Tibial artery (tissue), 4 donors: ENCODE measurements around the gene ATP5F1D.

Source experiments
- DNase-seq, 2 donors: peaks; one replicate each; pipeline ENCODE4 v3.0.0-alpha.2; 2019
- H3K27ac ChIP-seq, 2 donors: fragments of 200-600 bp; sonication (generic) in 1 of 2; 1 replicate in 1 of 2; 2 replicates in 1 of 2; pipeline ENCODE4 v1.5.1; 2018 to 2019; ENCODE audit warnings: mild to moderate bottlenecking in 1 of 2
- H3K27me3 ChIP-seq, 2 donors: fragments of 200-600 bp; sonication (generic) in 1 of 2; one replicate each; pipeline versions ENCODE4 v1.5.1 to v1.6.0; 2016 to 2019
- H3K36me3 ChIP-seq, 3 donors: fragments of 200-600 bp; sonication (generic) in 2 of 3; one replicate each; pipeline ENCODE4 v1.5.1; 2016 to 2019; ENCODE audit warnings: mild to moderate bottlenecking in 2 of 3
- H3K4me1 ChIP-seq, 4 donors: fragments of 200-600 bp; sonication (generic) in 2 of 4; 1 replicate in 3 of 4; 2 replicates in 1 of 4; pipeline ENCODE4 v1.5.1; 2016 to 2019
- H3K4me3 ChIP-seq, 2 donors: fragments of 200-600 bp; sonication (generic) in 1 of 2; 1 replicate in 1 of 2; 2 replicates in 1 of 2; pipeline ENCODE4 v1.5.1; 2018 to 2019; ENCODE audit warnings: mild to moderate bottlenecking in 2 of 2
- H3K9me3 ChIP-seq, 3 donors: fragments of 200-600 bp; sonication (generic) in 1 of 3; one replicate each; pipeline ENCODE4 v1.5.1; 2016 to 2019
- CTCF ChIP-seq, 2 experiments: fragments of 200-600 bp in 1 of 2; fragments of 450-650 bp in 1 of 2; IDR thresholded peaks; one replicate each; pipeline ENCODE4 v1.5.1; 2017 to 2019; ENCODE audit warnings: antibody characterized with exemption in 2 of 2, mild to moderate bottlenecking in 1 of 2, moderate library complexity in 1 of 2
- intact Hi-C: fragments of 100-400 bp; cut with DNase I; formaldehyde crosslinking; loops from one replicate; pipeline ENCODE4 v1.15.0; 2023; ENCODE audit warnings: low total_unique reads

ATP5F1D gene

DNA sequence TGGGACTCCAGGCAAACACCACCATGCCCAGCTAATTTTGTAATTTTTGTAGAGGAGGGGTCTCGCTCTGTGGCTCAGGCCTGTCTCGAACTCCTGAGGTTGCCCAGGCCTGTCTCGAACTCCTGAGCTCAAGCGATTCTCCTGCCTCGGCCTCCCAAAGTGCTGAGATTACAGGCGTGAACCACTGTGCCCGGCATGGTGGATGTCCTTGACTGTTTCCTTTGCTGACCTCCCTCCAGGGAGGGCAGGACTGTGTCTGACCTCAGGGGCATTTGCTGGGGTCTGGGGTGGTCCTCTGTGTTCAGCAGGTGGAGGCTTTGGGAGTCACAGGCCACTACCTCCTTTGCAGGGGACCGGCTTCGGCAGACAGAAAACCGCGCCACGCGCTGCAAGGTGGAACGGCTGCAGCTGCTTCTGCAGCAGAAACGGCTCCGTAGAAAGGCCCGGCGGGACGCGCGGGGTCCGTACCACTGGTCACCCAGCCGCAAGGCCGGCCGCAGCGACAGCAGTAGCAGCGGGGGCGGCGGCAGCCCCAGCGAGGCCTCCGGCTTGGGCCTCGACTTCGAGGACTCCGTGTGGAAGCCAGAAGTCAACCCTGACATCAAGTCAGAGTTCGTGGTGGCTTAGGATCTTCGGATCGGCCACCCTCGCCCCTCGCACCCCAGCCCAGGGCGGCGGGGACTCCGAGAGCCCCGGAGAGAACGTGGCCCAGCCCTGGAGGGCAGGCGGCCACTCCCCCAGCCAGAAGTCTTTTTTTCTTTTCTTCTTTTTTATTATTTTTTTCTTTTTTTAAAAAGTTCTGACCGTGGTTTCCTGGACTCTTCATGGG, 15.3 kb downstream of the ATP5F1D start:
- H3K4me3 ChIP-seq, result no peak overlapping the region

GRCh38 chr19:1257475-1258162, 16.1 kb downstream of the ATP5F1D start:
- no peak overlapping the region for H3K4me3 ChIP-seq
- peaks cover 17 to 86% (median 82%) of the 10 kb centered on the region in 4 donors for H3K4me1 ChIP-seq
- no peaks in the 10 kb centered on the region for H3K27me3 ChIP-seq
- peaks cover 33 to 50% (median 47%) of the 10 kb centered on the region in 3 donors for H3K36me3 ChIP-seq
- intact Hi-C loops, result no loop called here
- H3K27ac ChIP-seq, result peak overlapping the region; percentile 93 to 95
- DNase-seq, result no peak
- TF ChIP-seq CTCF (IDR thresholded peaks at IDR 0.05), result no peak
- H3K9me3 ChIP-seq, result no peaks in the 10 kb centered on the region

More for the DNA sequence above, 15.3 kb downstream of the ATP5F1D start:
- Histone ChIP-seq H3K36me3 (peaks cover 34 to 52% (median 50%) of the 10 kb centered on the region in 3 donors), H3K27ac (peak overlapping the region; percentile 95 to 98), H3K4me1 (peaks cover 12 to 86% (median 78%) of the 10 kb centered on the region in 4 donors), H3K9me3 (no peaks in the 10 kb centered on the region), H3K27me3 (no peaks in the 10 kb centered on the region)
- no peak for DNase-seq
- TF ChIP-seq CTCF (IDR thresholded peaks at IDR 0.05), result no peak
- intact Hi-C loops, result no loop called here

DNA sequence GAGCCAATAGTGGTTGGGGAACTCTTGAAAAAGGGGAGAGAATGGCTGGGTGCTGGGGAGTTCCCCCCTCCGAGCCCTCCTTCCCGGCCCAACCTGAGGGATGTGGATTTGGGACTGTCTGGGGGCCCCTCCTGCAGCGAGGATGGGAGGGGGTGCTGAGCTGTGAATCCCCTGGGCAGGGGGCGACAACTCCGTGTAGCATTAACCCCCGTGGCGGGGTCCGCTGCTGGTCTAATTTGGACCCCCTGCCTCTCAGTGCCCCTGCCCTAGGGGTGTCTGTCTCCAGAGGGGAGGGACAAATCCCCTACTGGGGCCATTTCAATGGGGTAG, 16.6 kb downstream of the ATP5F1D start:
- Histone ChIP-seq H3K27me3 (no peaks in the 10 kb centered on the region), H3K4me3 (no peak overlapping the region), H3K9me3 (no peaks in the 10 kb centered on the region), H3K4me1 (peaks cover 17 to 88% (median 85%) of the 10 kb centered on the region in 4 donors), H3K36me3 (peaks cover 33 to 50% (median 47%) of the 10 kb centered on the region in 3 donors), H3K27ac (peak overlapping the region; percentile 93 to 95)
- DNase-seq, result no peak
- TF ChIP-seq CTCF (IDR thresholded peaks at IDR 0.05), result no peak
- intact Hi-C loops, result no loop called here

DNA sequence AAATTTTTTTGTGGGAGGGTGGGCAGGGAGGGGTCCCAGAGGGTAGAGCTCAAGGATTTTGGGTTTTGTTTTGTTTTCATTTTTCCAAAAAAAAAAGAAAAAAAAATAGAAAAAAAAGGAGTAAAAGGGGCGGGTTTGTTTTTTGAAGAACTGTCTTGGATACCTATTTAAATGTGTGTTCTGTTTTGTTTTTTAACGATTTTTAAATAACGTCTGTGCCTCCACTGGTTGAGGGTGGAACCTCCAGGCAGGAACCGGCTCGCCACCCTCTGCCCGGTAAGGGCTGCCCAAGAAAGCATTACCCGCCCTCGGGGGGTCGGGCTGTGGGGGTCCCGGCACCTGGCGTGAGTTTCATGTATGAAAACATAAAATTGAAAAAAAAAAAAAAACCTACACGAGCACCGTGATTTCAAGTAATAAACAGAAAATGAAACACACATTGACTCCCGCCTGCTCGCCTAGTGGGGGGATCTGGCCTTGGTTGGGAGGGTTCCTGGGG, 17.2 kb downstream of the ATP5F1D start:
- peak overlapping the region; percentile 93 to 95 for H3K27ac ChIP-seq
- TF ChIP-seq CTCF (IDR thresholded peaks at IDR 0.05), result no peak
- intact Hi-C loops, result no loop called here
- no peaks in the 10 kb centered on the region for H3K9me3 ChIP-seq
- DNase-seq, result no peak
- H3K4me3 ChIP-seq, result peak overlapping the region; percentile 13 to 31
- H3K4me1 ChIP-seq, result peaks cover 15 to 86% (median 80%) of the 10 kb centered on the region in 4 donors
- no peaks in the 10 kb centered on the region for H3K27me3 ChIP-seq
- peaks cover 33 to 48% (median 46%) of the 10 kb centered on the region in 3 donors for H3K36me3 ChIP-seq

DNA sequence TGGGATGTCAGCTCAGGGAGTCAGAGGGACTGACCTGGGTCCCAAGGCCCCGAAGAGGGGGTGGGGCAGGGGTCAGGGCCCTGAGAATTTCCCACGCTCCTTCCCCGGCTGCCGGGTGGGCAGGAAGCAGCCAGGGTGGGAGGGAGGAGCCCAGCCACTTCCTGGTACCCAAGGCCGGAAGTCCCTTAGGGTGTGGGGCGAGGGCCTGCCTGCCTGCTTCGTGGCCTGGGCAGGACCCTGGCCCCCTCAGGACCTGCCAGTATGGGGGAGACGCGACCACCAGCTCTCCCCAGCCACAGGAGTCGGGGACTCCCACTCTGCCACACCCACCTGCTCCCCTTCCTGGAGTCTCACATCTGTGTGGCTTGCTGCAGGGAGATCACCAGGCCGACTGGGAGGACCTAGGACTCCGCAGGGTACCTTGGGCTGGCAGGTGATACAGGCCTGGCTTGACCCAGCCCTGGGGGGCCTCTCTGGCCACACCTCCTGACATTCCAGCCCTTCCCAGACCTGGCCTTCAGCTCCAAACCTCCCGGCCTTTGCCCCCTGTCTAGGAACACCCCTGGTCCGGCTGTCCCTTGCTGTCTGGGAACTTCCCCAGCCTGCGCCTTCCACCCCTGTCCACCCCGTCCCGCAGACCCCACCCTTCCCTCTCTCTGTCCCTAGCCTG, 17.8 kb downstream of the ATP5F1D start:
- Histone ChIP-seq H3K4me1 (peaks cover 10 to 80% (median 75%) of the 10 kb centered on the region in 4 donors), H3K27me3 (no peaks in the 10 kb centered on the region), H3K9me3 (no peaks in the 10 kb centered on the region), H3K27ac (peak overlapping the region; percentile 93 to 95), H3K36me3 (peaks cover 29 to 42% (median 41%) of the 10 kb centered on the region in 3 donors), H3K4me3 (peak overlapping the region; percentile 13 to 31)
- intact Hi-C loops, result no loop called here
- peak; percentile 70 to 87 for DNase-seq
- no peak for TF ChIP-seq CTCF (IDR thresholded peaks at IDR 0.05)
